Putamen (tissue), 1 donor: Measurements from ENCODE around the gene LSAMP.
A peak's percentile ranks its signal among the peaks of the same experiment; 100 is the strongest.

ENCODE experiments used
- DNase-seq: peaks from one replicate; pipeline ENCODE4 v3.0.0-alpha.2; 2016; ENCODE audit warnings: low spot score

LSAMP gene

GRCh38 chr3:116291141-116291540, 154.1 kb downstream of the LSAMP start:
- DNase-seq, result no peak

GRCh38 chr3:116288485-116288884, 156.8 kb downstream of the LSAMP start:
- no peak for DNase-seq

GRCh38 chr3:116285781-116286421, 159.4 kb downstream of the LSAMP start:
- DNase-seq, result no peak

GRCh38 chr3:116281313-116282143, 163.8 kb downstream of the LSAMP start:
- no peak for DNase-seq

- peak; percentile 76 for DNase-seq
These were observed 165.1 kb downstream of the LSAMP start for GRCh38 chr3:116280130-116280740.

- DNase-seq, result no peak
These were observed 168.6 kb downstream of the LSAMP start for GRCh38 chr3:116276675-116277074.

- DNase-seq, result no peak
These were observed 175.2 kb downstream of the LSAMP start for GRCh38 chr3:116270056-116270455.

- no peak for DNase-seq
These were observed 178.2 kb downstream of the LSAMP start for GRCh38 chr3:116267116-116267515.

GRCh38 chr3:116265976-116266584, 179.2 kb downstream of the LSAMP start:
- DNase-seq, result no peak

- no peak for DNase-seq
These were observed 180.0 kb downstream of the LSAMP start for GRCh38 chr3:116265320-116265695.

GRCh38 chr3:116264546-116265319, 180.6 kb downstream of the LSAMP start:
- DNase-seq, result no peak

- DNase-seq, result no peak
These were observed 181.3 kb downstream of the LSAMP start for GRCh38 chr3:116263842-116264545.

GRCh38 chr3:116260491-116260890, 184.8 kb downstream of the LSAMP start:
- DNase-seq, result no peak

GRCh38 chr3:116259984-116260383, 185.3 kb downstream of the LSAMP start:
- DNase-seq, result no peak

- DNase-seq, result no peak
These were observed 188.3 kb downstream of the LSAMP start for GRCh38 chr3:116256843-116257485.

GRCh38 chr3:116254541-116254940, 190.7 kb downstream of the LSAMP start:
- no peak for DNase-seq

GRCh38 chr3:116253511-116253910, 191.8 kb downstream of the LSAMP start:
- no peak for DNase-seq

- no peak for DNase-seq
These were observed 197.7 kb downstream of the LSAMP start for GRCh38 chr3:116247605-116248004.

GRCh38 chr3:116246406-116246980, 198.8 kb downstream of the LSAMP start:
- no peak for DNase-seq

GRCh38 chr3:116242825-116243224, 202.5 kb downstream of the LSAMP start:
- no peak for DNase-seq
